ENCODE data around the gene POGZ. TPM values are rescaled to one million over a fixed set of nuclear protein-coding genes. Genes with fewer than 3 reads are reported as not detected.

POGZ gene
- total RNA-seq, 1 donor from 2014 or later, result 29.3 TPM

DNA sequence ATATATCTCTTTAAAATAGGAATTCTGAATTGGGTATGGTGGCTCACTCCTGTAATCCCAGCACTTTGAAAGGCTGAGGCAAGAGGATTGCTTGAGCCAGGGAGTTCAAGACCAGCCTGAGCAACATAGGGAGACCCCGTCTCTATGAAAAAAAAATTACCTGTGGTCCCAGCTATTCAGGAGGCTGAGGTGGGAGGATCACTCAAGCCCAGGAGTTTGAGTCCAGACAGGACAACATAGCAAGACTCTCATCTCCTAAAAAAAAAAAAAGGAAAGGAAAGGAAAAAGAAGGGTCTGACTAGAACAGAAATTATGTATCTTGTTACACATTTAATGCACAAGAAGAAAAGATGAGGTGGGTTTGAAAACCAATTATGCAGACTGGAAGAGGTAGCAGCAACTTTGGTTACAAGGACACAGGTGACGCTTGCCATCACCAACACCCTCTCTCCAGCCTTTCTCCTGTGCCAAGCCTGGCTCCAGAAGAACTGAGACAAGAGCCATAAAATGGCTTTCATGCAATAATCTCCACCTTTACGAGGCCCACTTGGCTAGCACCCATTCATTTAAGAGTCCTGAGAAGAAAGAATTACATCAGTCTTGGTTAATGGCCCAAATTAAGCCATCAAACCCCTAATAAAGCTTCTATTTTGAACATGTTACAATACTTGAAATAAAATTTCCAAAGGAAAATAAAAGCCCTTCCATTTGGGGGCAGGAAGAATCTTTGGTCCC, 82.0 kb downstream of the POGZ start:
- DNase-seq (ENCODE audit: low spot score) (no peak), ATAC-seq (no peak)

DNA sequence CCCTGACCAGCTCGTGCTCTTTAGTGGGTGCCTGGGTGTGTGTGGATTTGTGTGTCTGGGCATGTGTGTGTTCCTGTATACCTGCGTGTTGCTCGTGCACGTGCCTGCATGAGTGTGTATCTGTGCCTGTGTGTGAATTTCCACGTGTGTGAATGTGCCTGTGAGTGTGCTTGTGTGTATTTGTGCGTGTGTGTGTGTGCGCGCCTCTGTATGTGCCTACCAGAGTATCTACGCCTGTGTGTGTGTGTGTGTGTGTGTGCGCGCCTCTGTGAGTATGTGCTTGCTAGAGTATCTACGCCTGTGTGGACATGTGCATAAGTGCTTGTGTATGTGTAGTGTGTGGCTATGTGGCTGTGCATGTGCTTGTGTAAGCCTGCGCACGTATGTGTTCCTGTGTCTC, 86.1 kb downstream of the POGZ start:
- ATAC-seq (no peak), DNase-seq (ENCODE audit: low spot score) (no peak)

- DNase-seq (ENCODE audit: low spot score) (peak; percentile 95), ATAC-seq (peak; percentile 69)
Observed at GRCh38 chr1:151372058-151372934, 87.0 kb downstream of the POGZ start, which contains the start of gene SELENBP1. Gene SELENBP1 (minus strand): TSS chr1:151372705. CDS start chr1:151372641, 64 bp downstream.

GRCh38 chr1:151371370-151372057, 87.8 kb downstream of the POGZ start:
- peak; percentile 84 for DNase-seq (ENCODE audit: low spot score)
- peak; percentile 49 for ATAC-seq

GRCh38 chr1:151370211-151370911, 88.9 kb downstream of the POGZ start:
- no peak for DNase-seq (ENCODE audit: low spot score)
- no peak for ATAC-seq

DNA sequence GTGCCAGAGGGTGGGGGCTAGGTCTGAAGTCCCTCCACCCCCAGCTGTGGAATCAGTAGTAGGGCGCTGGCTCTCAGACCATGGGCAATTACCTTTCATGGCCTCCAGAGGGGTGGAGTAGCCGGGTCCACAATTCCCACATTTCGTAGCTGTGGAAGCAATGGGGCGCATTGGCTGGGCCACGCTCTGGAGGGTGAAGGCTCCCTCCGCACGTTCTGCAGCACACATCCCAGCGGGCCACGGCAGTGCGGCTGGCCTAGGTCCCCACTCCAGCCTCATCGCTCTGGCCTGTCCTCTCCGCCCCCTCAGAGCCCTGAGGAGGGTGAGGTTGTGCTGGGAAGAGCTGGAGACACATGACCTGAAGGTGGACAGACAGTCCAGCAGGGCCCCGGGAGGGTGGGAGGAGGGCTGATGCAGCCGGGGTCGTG, 89.7 kb downstream of the POGZ start:
- ATAC-seq, result no peak
- DNase-seq (ENCODE audit: low spot score), result no peak

GRCh38 chr1:151369302-151369610, 90.0 kb downstream of the POGZ start:
- ATAC-seq (no peak), DNase-seq (ENCODE audit: low spot score) (no peak)

- DNase-seq (ENCODE audit: low spot score) (peak; percentile 89), ATAC-seq (peak; percentile 58)
Observed at GRCh38 chr1:151368393-151369301, 90.6 kb downstream of the POGZ start.

DNA sequence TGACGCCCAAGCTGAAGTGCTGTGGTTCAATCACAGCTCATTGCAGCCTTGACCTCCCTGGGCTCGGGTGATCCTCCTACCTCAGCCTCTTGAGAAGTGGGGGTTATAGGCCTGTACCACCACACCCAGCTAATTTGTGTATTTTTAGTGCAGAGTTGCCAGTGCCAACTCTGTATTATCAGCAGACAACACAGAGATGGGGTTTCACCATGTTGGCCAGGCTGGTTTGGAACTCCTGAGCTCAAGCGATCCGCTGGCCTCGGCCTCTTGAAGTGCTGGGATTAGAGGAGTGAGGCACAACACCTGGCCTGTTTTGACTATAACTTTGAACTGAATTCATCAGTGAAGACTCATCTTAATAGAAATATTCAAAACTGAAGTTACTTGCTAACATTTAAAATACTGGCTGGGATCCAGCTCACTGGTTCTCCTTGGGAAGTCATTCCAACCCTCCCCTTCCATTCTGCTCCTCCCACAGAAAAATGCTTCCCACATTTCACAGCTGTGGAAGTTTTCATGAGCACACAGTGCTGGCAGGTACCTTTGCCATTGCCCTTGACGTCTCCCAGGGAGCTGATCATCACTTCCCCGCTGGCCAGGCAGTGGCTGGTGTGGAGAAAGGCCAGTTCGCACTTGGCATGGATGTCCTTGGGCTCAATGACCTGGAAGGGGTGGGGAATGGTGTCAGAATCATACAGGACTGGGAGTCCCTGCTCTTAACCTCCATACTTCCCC, 91.5 kb downstream of the POGZ start:
- DNase-seq (ENCODE audit: low spot score) (peak; percentile 84), ATAC-seq (peak; percentile 41)

DNA sequence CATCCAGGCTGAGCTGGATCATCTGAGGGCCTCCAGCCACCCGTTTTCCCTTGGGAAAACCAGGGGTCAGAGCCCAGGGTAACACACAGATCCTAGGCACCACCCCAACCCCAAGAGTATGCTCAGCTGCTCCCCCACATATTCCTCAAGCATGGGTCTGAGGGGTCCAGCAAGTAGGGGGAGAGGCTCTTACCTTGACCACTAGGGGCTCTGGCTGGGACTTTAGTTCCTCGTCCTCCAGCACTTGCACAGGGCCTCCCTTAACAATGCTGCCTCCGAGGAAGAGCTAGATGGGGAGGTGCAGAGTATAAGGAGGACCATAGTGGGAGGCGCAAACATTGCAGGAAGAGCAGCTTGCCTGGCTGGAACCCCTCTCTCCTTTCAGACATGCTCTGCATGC, 94.3 kb downstream of the POGZ start:
- DNase-seq (ENCODE audit: low spot score) (no peak), ATAC-seq (no peak)

DNA sequence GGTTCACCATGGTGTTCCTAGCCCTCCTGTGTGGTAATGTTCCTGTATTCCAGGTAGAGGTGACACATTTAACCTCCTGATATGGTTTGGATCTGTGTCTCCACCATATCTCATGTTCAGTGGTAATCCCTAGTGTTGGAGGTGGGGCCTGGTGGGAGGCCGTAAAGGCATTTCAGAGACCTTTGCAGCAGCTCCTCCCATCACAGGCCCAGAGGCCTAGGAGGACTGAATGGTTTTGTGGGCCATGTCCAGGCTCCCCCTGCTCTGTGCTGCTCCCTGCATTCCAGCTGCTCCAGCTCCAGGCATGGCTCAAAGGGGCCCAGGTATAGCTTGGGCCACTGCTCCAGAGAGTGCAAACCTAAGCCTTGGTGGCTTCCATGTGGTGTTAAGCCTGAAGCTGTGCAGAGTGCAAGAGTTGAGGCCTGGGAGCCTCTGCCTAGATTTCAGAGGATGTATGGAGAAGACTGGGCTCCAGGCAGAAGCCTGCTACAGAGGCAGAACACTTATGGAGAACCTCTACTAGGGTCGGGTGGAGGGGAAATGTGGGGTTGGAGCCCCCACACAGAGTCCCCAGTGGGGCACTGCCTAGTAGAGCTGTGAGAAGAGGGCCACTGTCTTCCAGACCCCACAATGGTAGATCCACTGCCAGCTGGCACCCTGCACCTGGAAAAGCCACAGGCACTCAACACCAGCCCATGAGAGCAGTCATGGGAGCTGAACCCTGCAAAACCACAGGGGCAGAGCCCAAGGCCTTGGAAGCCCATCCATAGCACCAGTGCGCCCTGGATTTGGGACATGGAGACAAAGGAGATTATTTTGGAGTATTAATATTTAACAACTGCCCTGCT, 96.8 kb downstream of the POGZ start:
- peak; percentile 25 for ATAC-seq
- no peak for DNase-seq (ENCODE audit: low spot score)

DNA sequence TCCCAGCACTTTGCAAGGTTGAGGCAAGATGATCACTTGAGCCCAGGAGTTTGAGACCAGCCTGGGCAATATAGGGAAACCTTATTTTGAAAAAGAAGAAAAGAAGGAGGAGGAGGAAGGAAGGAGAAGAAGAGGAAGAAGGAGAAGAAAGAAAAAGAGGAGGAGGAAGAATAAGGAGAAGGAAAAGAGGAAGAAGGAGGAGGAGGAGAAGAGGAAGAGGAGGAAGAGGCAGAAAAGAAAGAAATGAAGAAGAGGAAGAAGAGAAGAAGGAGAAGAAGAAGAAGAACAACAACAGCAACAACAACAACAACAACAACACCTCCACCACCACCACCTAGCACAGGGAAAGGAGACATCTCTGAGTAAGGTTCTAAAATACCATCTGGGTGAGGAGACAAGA, 97.4 kb downstream of the POGZ start:
- ATAC-seq, result no peak
- DNase-seq (ENCODE audit: low spot score), result no peak

DNA sequence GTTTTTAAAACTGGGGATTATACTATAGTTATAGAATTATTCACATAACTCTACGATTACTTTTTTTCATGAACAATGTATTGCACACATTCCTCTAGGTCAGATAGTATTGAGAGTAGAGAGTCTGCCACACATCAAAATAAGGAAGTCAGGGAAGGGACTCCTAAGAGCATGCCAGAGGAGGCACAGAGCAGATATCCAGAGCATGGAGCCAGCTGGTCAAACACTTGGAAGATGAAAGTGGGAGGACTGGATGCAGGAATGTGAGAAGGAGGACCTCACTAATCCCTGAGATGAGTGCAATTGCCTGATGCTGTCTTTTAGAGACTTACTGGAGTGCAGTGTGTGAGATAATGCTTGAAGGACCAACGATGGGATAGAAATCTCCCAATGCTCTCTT, 102.6 kb downstream of the POGZ start:
- ATAC-seq (no peak), DNase-seq (ENCODE audit: low spot score) (no peak)

Other genes with a start within 250 kb of the POGZ start
- 80.6 TPM for gene PSMD4, start 204.8 kb downstream of the POGZ start, total RNA-seq
- gene ZNF687, start 177.2 kb downstream of the POGZ start, total RNA-seq, result 13.6 TPM
- 21.2 TPM for gene PI4KB, start 132.1 kb downstream of the POGZ start, total RNA-seq
- gene RFX5, start 112.2 kb downstream of the POGZ start, total RNA-seq, result 12.2 TPM
- gene SELENBP1, start 86.8 kb downstream of the POGZ start, total RNA-seq, result 408 TPM
- 135 TPM for gene PSMB4, start 59.9 kb downstream of the POGZ start, total RNA-seq
- gene CGN, start 51.9 kb upstream of the POGZ start, total RNA-seq, result 51.4 TPM
- gene TUFT1, start 80.8 kb upstream of the POGZ start, total RNA-seq, result 1.4 TPM
- 15.6 TPM for gene SNX27, start 152.6 kb upstream of the POGZ start, total RNA-seq

Data from left lobe of liver (tissue), 2 donors.